ENCODE data around the gene HAVCR2. TPM values are rescaled to one million over a fixed set of nuclear protein-coding genes. Genes with fewer than 3 reads are reported as not detected.
"Not testable (repeated sequence)": the region's sequence is repeated elsewhere in the genome, so short reads cannot be mapped to it uniquely, and the experiment has no call there.

Gene HAVCR2
- total and polyA plus RNA-seq, 2 experiments from 2014 or later: 0.49 TPM; not detected in 1

- TF ChIP-seq ZNF462 (CRISPR knock-in tag; IDR thresholded peaks at IDR 0.05): no peak
- TF ChIP-seq ZNF331 (CRISPR knock-in tag; IDR thresholded peaks at IDR 0.05; ENCODE audit: low read depth): no peak
- no peak for TF ChIP-seq STAT1 (IDR thresholded peaks at IDR 0.05; ENCODE audit: unreplicated experiment)
Observed at GRCh38 chr5:157047898-157048297, 60.9 kb downstream of the HAVCR2 start (continued).

GRCh38 chr5:157047016-157047415, 61.8 kb downstream of the HAVCR2 start:
- not testable (repeated sequence) for H3K27me3 ChIP-seq (ENCODE audit: insufficient read depth); H3K4me3 Mint-ChIP-seq; ATAC-seq; H3K36me3 Mint-ChIP-seq (ENCODE audit: low read depth); H4K20me1 ChIP-seq (replicated peaks; ENCODE audit: insufficient read depth); H3K27ac ChIP-seq (ENCODE audit: low read depth); DNase-seq (ENCODE audit: low spot score); H3K79me2 ChIP-seq (replicated peaks; ENCODE audit: insufficient read depth); H3K9me3 Mint-ChIP-seq; H2AFZ ChIP-seq; H3K4me1 ChIP-seq (ENCODE audit: insufficient read depth); H3K36me3 ChIP-seq (ENCODE audit: insufficient read depth); H3K4me2 ChIP-seq; H3K27ac Mint-ChIP-seq; H3K27me3 Mint-ChIP-seq (ENCODE audit: insufficient read depth, low read depth, poor library complexity); H3F3A ChIP-seq (replicated peaks; ENCODE audit: low read depth); H3K4me3 ChIP-seq
- H3K4me1 Mint-ChIP-seq: peaks cover 15% of the 10 kb centered on the region
- H3K9me2 ChIP-seq (ENCODE audit: insufficient read depth): peaks cover 10% of the 10 kb centered on the region; the same call in 1 of the 2 replicates

- no peak overlapping the region for H3K4me2 ChIP-seq
- Mint-ChIP-seq H3K4me1 (peaks cover 15% of the 10 kb centered on the region), H3K36me3 (ENCODE audit: low read depth) (0 out of 3 replicates have a peak, but pooled peaks cover 4% of the 10 kb centered on the region), H3K9me3 (no peaks in the 10 kb centered on the region), H3K27me3 (ENCODE audit: insufficient read depth, low read depth, poor library complexity) (peaks cover 2% of the 10 kb centered on the region), H3K4me3 (no peak overlapping the region), H3K27ac (no peak overlapping the region)
- DNase-seq (ENCODE audit: low spot score) (no peak), ATAC-seq (no peak)
- H3K9me2 ChIP-seq (ENCODE audit: insufficient read depth): peaks cover 6% of the 10 kb centered on the region; the same call in 1 of the 2 replicates
- H3K4me3 ChIP-seq: no peak overlapping the region
- no peaks in the 10 kb centered on the region for H3K36me3 ChIP-seq (ENCODE audit: insufficient read depth)
- peaks cover 6% of the 10 kb centered on the region; the same call in 1 of the 2 replicates for H3K4me1 ChIP-seq (ENCODE audit: insufficient read depth)
- no peaks in the 10 kb centered on the region for H3K79me2 ChIP-seq (replicated peaks; ENCODE audit: insufficient read depth)
- H3K27me3 ChIP-seq (ENCODE audit: insufficient read depth): no peaks in the 10 kb centered on the region
- no peak overlapping the region for H3K27ac ChIP-seq (ENCODE audit: low read depth)
- H2AFZ ChIP-seq: peak overlapping the region; percentile 50; the same call in 1 of the 2 replicates
- no peaks in the 10 kb centered on the region for H4K20me1 ChIP-seq (replicated peaks; ENCODE audit: insufficient read depth)
- H3F3A ChIP-seq (replicated peaks; ENCODE audit: low read depth): no peaks in the 10 kb centered on the region
- TF ChIP-seq STAT1 (IDR thresholded peaks at IDR 0.05; ENCODE audit: unreplicated experiment): no peak
- TF ChIP-seq ETS1 (IDR thresholded peaks at IDR 0.05): no peak
- no peak for TF ChIP-seq ZNF331 (CRISPR knock-in tag; IDR thresholded peaks at IDR 0.05; ENCODE audit: low read depth)
- TF ChIP-seq CTCF (conservative IDR thresholded peaks at IDR 0.05; ENCODE audit: low read depth in 2 of 2): no peak
- no peak for TF ChIP-seq JUNB (IDR thresholded peaks at IDR 0.05; ENCODE audit: unreplicated experiment)
Observed at GRCh38 chr5:157046041-157046440, 62.8 kb downstream of the HAVCR2 start.

Data from GM23338 (cell line).